Fibroblast of lung (primary cell): ENCODE data around the gene FOXO4.

ENCODE experiments used
- CTCF ChIP-seq, 2 donors: IDR thresholded peaks in 1 of 2; conservative IDR thresholded peaks in 1 of 2; 1 replicate in 1 of 2; 2 replicates in 1 of 2; pipeline ENCODE4 v1.5.1; 2011 to 2012; ENCODE audit warnings: low read length in 2 of 2, control low read depth in 1 of 2, inconsistent platforms in 1 of 2, low read depth in 1 of 2, mild to moderate bottlenecking in 1 of 2
- EZH2 ChIP-seq: IDR thresholded peaks from 2 replicates; pipeline ENCODE4 v1.5.1; 2012; ENCODE audit warnings: low read length, control low read depth, mild to moderate bottlenecking; ENCODE audit errors: missing control alignments

DNA sequence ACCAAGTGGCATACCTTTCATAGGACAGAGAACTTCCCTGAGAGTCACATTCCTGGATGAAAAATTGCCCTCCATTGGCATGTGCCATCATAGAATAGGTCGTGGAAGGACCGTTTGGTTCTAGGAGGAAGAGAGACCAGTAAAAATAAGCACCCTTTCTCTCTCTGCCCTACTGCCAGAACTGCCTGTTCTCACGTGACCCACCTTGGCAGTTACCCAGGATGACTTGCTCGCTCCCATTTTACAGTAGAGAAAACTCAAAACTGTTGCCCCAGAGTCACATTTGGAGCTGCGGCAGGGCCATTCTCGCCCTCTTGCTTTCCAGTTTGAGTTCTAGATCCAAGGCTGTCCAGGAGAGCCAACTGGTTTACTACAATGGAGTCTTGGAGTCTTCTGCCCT is 47.9 kb downstream of the FOXO4 start:
- TF ChIP-seq CTCF (conservative IDR thresholded peaks at IDR 0.05 in 1 of 2, IDR thresholded peaks at IDR 0.05 in 1 of 2; ENCODE audit: low read depth in 1 of 2, low read length in 2 of 2) = no peak
- TF ChIP-seq EZH2 = no peak
